Ovary (tissue), 3 donors: ENCODE measurements around the gene CREBRF.

Experiments used
- CTCF ChIP-seq, 3 donors: fragments of 450-650 bp in 2 of 3; fragments of 200-600 bp in 1 of 3; IDR thresholded peaks; one replicate each; pipeline versions ENCODE4 v1.5.1 to v1.8.0; 2016 to 2022; ENCODE audit warnings: antibody characterized with exemption in 3 of 3, mild to moderate bottlenecking in 1 of 3
- EP300 ChIP-seq: sonication (generic); formaldehyde crosslinking; IDR thresholded peaks from one replicate; pipeline ENCODE4 v1.6.1; 2017; ENCODE audit warnings: antibody characterized with exemption
- POLR2A ChIP-seq: fragments of 450-650 bp; IDR thresholded peaks from one replicate; pipeline ENCODE4 v1.6.1; 2017; ENCODE audit warnings: antibody characterized with exemption, mild to moderate bottlenecking, moderate library complexity
- donor health status: DM: no; HTN: no; CAD: no.

- no peak for TF ChIP-seq CTCF (IDR thresholded peaks at IDR 0.05)
- no peak for TF ChIP-seq EP300
- no peak for TF ChIP-seq POLR2A
These were observed 105.0 kb downstream of the CREBRF start for GRCh38 chr5:173161148-173161547.
